ENCODE measurements around the gene GNA12. TPM values are rescaled to one million over a fixed set of nuclear protein-coding genes. Genes with fewer than 3 reads are reported as not detected.
"Not testable (repeated sequence)": the region's sequence is repeated elsewhere in the genome, so short reads cannot be mapped to it uniquely, and the experiment has no call there.

The GNA12 gene
- total RNA-seq, 2 donors from 2014 or later, result 12.2 to 17.5 TPM

GRCh38 chr7:2726316-2727018, 117.6 kb downstream of the GNA12 start:
- WGBS, 2 donors, result 92 to 93% methylated on average over 3 to 18 of the region's 18 CpGs
- Histone ChIP-seq H3K27ac (no peak overlapping the region), H3K4me1 (no peaks in the 10 kb centered on the region), H3K27me3 (no peaks in the 10 kb centered on the region), H3K9me3 (no peaks in the 10 kb centered on the region), H3K4me3 (no peak overlapping the region), H3K36me3 (replicated peaks in 1 of 2; ENCODE audit: insufficient read depth in 1 of 2, low read depth in 2 of 2) (peaks cover 0 to 4% of the 10 kb centered on the region in 2 donors)
- no peak for TF ChIP-seq CTCF (IDR thresholded peaks at IDR 0.05)
- TF ChIP-seq POLR2A (IDR thresholded peaks at IDR 0.05), result no peak
- ATAC-seq (no peak), DNase-seq (peak in 1 of 4 donors; percentile 2)
- intact Hi-C loops (cut with DNase I), result no loop called here

GRCh38 chr7:2725178-2726105, 118.7 kb downstream of the GNA12 start:
- Histone ChIP-seq H3K4me1 (no peaks in the 10 kb centered on the region), H3K36me3 (replicated peaks in 1 of 2; ENCODE audit: insufficient read depth in 1 of 2, low read depth in 2 of 2) (no peaks in the 10 kb centered on the region), H3K9me3 (no peaks in the 10 kb centered on the region), H3K27ac (no peak overlapping the region), H3K4me3 (no peak overlapping the region), H3K27me3 (no peaks in the 10 kb centered on the region)
- WGBS, 2 donors, result 93 to 96% methylated on average over 25 to 34 of the region's 34 CpGs
- TF ChIP-seq CTCF (IDR thresholded peaks at IDR 0.05) (no peak), POLR2A (IDR thresholded peaks at IDR 0.05) (no peak)
- intact Hi-C loops (cut with DNase I), result no loop called here
- DNase-seq (peak in 1 of 4 donors; percentile 2), ATAC-seq (no peak)

DNA sequence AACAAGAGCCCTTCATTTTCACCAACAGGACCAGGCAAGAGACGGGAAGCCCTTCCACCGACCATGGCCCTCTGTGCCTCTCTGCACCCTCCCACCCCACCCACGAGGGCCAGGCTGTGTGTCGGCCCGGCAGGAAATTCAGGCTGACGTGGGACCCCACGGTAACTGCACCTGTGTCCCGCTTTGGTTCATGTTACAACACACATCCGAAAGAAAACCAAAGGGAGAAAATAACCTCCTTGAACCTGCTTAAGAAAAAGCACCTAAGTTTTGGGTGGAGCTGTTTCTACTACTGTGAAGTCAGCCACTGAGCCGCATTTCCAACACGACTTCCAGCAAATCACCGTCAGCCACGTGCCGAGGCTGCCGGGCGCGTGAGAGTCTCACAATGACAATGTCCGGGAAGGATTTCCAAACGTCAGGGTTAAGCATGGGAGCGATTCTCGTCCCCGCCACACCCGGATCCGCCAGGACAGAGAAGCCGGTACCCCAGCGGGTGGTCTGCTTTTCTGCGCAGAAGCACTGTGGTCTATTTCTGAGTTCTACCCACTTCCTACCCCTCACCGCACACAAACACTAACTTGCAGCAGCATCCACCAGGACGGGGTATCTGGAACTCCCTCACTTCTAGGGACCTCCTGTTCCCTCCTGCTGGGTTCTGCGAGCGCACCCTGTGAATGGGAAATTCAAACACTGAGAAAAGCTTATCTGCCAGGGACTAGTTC, 119.5 kb downstream of the GNA12 start:
- Histone ChIP-seq H3K4me3 (no peak overlapping the region), H3K27ac (no peak overlapping the region), H3K36me3 (replicated peaks in 1 of 2; ENCODE audit: insufficient read depth in 1 of 2, low read depth in 2 of 2) (no peaks in the 10 kb centered on the region), H3K4me1 (no peaks in the 10 kb centered on the region), H3K27me3 (no peaks in the 10 kb centered on the region), H3K9me3 (no peaks in the 10 kb centered on the region)
- TF ChIP-seq CTCF (IDR thresholded peaks at IDR 0.05) (no peak), POLR2A (IDR thresholded peaks at IDR 0.05) (no peak)
- 92 to 95% methylated on average over 31 of the region's 31 CpGs for WGBS, 2 donors
- DNase-seq, result peak in 1 of 4 donors; percentile 2
- intact Hi-C loops (cut with DNase I), result no loop called here
- ATAC-seq, result no peak

- H3K4me3 ChIP-seq; DNase-seq; intact Hi-C loops (cut with DNase I); H3K36me3 ChIP-seq (replicated peaks in 1 of 2; ENCODE audit: insufficient read depth in 1 of 2, low read depth in 2 of 2); H3K4me1 ChIP-seq; H3K27ac ChIP-seq; ATAC-seq; H3K9me3 ChIP-seq; H3K27me3 ChIP-seq: not testable (repeated sequence)
- WGBS, 2 donors, result 93 to 95% methylated on average over 13 of the region's 15 CpGs
Measured at GRCh38 chr7:2724036-2724435, 120.1 kb downstream of the GNA12 start.
